HG03064 (cell line): ENCODE results near the gene FBXO8.

Experiments
- ATAC-seq: cut with Tn5 transposase; IDR thresholded peaks from one replicate; pipeline ENCODE4 v1.9.1; 2021; ENCODE audit warnings: low read depth; ENCODE audit not compliant: unreplicated experiment

Gene FBXO8

DNA sequence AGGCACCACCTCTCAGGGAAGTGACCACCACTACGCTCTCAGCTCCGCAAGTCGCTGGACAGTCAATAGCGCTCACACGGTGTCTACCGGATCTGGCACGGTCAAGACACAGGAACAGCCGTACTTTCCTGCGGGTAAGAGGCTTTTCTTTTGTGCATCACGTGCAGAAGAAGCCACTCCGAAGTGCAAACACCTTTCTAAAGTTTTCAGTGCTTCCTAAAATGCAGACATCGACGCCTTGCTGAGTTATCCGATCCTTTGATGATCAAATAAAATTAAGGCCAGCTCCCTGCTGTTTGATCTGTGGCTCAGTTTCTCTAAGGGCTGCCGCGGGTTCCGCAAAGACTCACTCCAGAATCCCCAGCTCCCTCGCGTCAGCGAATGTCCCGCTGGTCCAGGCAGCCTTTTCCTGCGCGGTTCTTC is 71.8 kb downstream of the FBXO8 start:
- no peak for ATAC-seq

- no peak for ATAC-seq
These were observed 72.4 kb downstream of the FBXO8 start for GRCh38 chr4:174210952-174211490.

DNA sequence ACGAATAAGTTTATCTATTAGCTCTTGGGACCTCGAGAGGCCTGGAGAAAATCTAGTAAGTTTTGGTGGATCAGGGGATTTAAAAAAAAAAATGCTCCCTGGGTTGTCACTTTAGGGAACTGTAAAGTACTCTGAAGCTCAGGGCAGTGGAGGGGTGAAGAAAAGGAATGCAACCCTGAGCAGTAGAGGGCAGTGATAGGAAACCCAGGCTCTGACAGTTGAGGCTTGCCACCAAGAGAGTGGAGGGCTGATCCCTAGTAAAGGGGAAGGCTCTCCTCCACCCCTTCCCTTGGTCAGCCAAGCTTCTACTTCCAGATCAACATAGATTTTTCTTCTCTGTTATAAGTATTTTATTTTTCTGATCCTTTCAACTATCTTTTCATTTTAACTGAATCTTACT is 73.1 kb downstream of the FBXO8 start:
- no peak for ATAC-seq

DNA sequence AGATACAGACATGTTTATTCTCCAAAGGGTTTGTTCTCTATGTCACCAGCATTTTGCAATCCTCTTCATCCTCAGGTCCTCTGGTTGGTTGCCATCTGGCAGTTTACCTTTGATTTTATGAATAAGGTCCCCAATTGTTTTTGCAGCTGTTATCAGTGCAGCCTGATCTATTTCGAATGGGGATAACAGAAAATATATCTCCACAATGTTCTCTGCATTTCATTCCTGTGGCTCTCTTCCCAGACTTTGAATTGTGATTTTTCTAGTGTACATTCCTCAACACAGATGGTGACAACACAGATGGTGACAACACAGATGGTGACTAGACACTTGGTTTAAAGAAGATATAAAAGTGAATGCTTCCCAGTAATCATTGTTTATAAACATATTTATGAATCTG is 74.1 kb downstream of the FBXO8 start:
- ATAC-seq = no peak

- ATAC-seq = no peak
These were observed 76.1 kb downstream of the FBXO8 start for GRCh38 chr4:174207367-174207766.

DNA sequence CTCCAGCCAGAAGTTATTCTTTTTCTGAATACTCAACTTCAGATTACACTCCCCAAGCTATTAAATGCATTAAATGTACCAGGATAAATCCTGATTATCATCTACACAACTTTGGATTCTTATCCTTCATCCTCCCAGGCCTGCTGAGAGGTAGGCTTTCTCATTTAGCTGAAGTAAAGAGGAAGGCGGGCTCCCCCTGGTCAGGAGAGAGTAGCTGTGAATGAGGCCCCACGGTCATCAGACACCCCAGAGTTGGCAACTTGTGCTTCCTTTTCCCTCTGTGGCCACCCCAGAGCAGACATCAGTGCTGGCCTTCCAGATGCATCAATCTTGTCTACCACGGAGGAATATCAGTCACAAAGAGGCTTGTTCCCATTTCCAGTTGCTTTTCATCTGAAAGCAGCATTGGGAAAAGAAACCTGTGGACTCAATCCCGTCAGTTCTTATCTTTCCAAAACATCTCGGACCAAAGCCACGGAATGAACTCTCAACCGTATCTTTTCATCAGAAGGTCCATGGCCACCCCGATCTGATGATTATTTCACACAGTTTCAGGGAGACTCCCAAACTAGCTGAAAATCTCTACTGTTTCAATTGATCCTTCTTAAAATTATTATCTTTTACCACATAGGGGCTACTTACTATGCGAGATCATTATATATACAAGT is 79.2 kb downstream of the FBXO8 start:
- no peak for ATAC-seq

GRCh38 chr4:174201871-174202270 is 81.6 kb downstream of the FBXO8 start:
- ATAC-seq = no peak

GRCh38 chr4:174199735-174200134 is 83.7 kb downstream of the FBXO8 start:
- no peak for ATAC-seq

- no peak for ATAC-seq
These were observed 84.6 kb downstream of the FBXO8 start for GRCh38 chr4:174198828-174199227.

DNA sequence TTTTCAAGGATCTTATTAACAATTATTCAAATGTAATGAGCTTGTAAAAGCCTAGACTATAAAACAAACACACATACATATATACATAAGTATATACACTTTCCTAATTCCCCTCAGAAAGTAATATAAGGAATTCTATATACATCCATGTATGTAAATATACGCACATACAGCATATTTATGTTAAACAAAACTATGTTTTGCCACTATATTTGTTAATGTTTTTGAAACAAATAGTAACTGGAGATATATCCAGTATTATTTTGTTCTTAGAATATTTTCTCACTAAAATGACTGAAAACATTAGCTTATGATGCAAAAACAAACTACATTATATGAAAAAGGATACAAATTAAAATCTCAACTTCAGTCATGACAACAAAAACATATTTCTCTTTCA is 85.1 kb downstream of the FBXO8 start:
- no peak for ATAC-seq

GRCh38 chr4:174193438-174194374 is 89.8 kb downstream of the FBXO8 start:
- no peak for ATAC-seq

GRCh38 chr4:174192943-174193342 is 90.5 kb downstream of the FBXO8 start:
- no peak for ATAC-seq

GRCh38 chr4:174190832-174191500 is 92.5 kb downstream of the FBXO8 start:
- ATAC-seq = no peak

DNA sequence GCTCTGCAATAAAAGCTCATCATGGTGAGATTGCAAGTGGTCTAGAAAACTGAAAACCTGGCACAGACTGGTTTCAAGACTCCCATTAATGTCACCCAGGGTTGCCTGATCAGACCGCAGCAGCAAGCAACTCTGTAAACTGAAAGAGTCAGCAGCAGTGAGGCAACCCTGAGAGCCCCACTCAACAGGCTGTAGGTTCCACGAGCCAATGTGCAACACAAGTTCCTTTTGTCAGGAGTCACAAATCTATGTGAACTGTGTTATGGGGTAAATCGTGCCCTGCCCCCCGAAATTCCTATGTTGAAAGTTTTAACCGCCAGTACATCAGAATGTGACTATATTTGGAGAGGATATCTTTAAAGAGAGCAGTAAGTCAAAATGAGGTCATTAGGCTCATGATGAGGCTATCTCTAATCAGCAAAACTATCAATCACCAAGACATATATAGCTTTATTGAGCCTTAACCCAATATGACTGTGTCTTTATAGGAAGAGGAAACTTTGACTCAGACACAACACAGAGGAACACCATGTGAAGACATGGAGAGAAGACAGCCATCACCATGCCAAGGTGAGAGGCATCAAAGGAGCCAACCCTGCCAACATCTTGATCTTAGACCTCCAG is 94.0 kb downstream of the FBXO8 start:
- ATAC-seq = no peak
